GM21367 (cell line): Measurements from ENCODE around the gene PCNX2.

Experiments used
- ATAC-seq: cut with Tn5 transposase; IDR thresholded peaks from one replicate; pipeline ENCODE4 v1.9.1; 2021; ENCODE audit not compliant: unreplicated experiment

Gene PCNX2

DNA sequence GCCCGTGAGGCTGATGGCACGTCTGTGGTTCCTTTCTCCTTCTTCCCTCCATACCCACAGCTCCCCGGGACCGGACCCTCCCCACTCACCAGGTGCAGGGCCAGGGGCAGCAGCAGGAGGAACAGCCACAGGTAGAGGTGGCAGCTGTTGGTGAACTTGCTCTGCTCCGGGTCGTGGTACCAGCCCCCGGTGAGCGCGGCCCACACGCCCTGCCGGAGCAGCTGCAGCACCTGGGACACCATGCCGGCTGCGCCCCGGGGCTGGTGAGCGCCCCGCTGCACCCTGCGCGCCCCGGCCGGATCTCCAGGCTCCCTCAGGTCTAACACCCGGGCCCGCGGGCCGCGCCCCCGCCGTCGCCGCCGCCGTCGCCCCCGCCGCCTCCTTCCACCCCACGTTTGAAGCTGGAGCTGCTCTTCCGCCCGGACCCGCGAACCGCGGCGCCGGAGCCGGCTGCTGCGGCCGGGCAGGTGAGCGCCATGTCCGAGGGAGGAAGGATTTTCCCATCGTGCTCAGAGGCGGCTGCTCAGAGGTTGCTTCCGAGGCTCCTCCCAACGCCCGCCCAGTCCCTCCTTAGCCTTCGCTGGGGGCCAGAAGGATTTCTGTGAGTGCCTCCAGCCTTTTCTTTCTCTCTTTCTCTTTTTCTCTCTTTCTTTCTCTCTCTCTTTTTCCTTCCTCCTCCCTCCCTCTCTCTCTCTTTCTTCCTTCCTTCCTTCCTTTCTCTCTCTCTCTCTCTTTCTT is at the start of gene PCNX2:
Gene PCNX2, minus strand, starts transcription at position 489 of the 738 bp plus-strand sequence. Its CDS starts 247 bp downstream, at position 242.
- peak; percentile 95 for ATAC-seq

DNA sequence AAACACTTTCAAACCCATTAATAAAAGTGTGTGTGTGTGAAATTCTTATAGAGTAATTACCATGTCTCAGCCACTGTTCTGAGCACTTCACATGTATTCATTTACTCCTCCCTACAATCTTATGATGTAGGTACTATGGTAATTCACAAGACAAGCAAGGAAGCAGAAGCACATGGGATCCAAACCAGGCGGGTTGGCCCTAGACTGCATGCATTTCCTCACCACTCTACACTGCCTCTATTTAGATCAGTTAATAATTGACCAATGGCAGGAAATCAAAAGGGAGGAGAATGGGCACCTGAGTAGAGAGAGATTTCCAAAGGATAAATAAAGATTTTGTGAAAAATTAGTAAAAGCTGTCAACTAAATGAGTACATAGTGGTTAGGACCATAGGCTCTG is 47.7 kb upstream of the PCNX2 start:
- ATAC-seq: no peak

- ATAC-seq: no peak
Observed at GRCh38 chr1:233342086-233342485, 46.6 kb upstream of the PCNX2 start.

- ATAC-seq: no peak
Observed at GRCh38 chr1:233340966-233341516, 45.5 kb upstream of the PCNX2 start.

- ATAC-seq: no peak
Observed at GRCh38 chr1:233340031-233340555, 44.6 kb upstream of the PCNX2 start.

DNA sequence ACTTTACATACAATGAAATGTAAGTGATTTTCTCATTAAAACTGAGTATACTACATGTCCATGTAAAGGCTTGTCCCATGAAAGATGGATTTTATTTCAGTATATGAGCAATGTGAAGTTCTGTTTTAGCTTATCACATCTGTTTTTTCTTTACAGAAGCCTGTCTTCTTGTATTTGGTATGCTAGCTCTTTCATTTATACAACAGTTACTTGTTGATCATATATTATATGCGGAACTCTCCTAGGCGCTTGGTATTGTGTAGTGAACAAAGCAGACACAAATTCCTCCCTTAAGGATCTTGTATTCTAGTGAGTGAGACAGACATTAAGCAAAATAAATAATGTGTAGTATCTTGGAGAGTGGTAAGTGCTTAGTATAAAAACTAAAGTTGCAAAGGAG is 42.6 kb upstream of the PCNX2 start:
- no peak for ATAC-seq

DNA sequence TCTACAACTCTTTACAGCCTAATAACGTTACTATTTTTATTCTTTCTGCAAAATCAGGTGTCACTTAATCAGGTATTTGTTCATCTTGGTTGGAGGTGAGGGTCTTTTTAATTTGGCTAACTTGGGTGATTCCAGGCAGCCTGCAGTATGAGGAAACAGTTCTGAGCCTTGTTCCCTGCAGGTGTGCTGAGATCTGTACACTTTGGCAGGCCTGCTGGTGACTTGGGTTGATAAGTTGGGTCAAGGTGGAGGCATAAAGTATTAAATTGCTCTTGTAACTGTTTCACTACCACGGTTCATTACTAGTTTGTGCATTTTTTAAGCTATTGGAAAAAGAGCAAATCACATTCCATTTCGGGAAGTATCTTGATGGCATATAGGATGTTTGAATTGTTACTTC is 42.0 kb upstream of the PCNX2 start:
- no peak for ATAC-seq

DNA sequence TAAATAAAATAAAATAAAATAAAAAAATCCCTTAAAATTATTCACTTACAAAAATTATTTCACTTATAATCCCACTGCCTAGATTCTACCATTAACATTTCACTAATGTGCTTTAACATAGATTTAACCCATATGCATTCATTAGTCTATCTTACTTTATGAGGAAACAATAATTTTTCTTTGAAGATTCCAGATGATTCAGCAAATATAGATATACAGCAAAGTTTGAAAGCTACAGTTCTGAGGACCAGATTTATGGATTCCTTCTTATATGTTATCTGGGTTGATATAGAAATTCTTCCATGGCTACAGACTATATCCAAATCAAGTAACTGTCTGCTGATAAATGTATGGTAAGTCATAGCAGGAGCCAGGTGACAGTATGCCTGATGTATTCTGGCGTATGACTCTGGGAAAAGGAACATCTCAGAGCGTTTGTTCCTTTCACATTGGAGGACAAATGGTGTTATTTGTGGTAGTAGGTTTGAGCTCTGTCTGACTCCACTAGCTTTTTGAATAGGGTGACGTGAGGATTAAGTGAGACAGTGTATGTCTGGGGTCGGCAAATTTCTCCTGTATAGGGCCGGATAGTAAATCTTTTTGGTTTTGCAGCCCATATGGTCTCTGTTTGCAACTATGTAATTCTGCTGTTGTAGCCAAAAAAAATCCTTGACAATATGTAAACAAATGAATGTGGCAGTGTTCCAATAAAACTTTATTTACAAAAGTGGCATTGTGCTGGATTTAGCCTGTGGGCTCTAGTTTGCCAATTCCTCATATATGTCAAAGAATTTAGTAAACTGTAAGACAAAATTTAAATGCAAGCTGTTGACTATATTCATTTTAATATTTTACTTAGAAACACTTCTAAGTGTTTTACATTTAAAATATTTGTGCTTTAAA is 41.3 kb upstream of the PCNX2 start:
- ATAC-seq: no peak

DNA sequence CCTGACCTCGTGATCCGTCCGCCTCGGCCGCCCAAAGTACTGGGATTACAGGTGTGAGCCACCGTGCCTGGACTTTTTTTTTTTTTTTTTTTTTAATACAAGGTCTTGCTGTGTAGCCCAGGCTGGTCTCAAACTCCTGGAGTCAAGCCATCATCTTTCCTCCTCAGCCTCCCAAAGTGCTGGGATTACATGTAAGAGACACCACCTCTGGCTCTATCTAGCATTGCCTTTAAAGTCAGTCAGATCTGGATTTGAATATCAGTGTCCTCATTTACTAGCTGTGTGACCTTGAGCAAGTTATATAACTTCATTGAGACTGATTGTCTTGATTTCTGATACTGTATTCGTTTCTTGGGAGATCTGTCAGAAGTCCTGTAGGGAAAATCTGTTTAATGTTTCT is 38.6 kb upstream of the PCNX2 start:
- no peak for ATAC-seq

DNA sequence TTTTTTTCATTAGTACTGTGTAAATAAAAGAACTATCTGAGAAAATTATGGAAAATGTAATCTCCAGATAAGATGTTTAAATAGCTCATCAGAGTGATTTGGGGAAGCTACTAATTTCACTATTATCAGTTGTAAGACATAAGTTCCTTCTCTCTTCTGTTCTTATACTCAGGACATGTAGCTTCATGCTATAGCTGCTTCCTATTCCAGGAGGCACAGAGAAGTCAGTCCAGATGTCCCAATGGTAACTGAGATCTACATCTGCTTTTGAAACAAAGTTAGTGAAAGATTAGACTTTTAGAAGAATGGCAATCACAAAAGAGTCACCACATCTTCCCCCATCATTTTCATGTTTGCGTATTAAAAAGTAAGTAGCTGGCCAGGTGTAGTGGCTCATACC is 37.6 kb upstream of the PCNX2 start:
- no peak for ATAC-seq

DNA sequence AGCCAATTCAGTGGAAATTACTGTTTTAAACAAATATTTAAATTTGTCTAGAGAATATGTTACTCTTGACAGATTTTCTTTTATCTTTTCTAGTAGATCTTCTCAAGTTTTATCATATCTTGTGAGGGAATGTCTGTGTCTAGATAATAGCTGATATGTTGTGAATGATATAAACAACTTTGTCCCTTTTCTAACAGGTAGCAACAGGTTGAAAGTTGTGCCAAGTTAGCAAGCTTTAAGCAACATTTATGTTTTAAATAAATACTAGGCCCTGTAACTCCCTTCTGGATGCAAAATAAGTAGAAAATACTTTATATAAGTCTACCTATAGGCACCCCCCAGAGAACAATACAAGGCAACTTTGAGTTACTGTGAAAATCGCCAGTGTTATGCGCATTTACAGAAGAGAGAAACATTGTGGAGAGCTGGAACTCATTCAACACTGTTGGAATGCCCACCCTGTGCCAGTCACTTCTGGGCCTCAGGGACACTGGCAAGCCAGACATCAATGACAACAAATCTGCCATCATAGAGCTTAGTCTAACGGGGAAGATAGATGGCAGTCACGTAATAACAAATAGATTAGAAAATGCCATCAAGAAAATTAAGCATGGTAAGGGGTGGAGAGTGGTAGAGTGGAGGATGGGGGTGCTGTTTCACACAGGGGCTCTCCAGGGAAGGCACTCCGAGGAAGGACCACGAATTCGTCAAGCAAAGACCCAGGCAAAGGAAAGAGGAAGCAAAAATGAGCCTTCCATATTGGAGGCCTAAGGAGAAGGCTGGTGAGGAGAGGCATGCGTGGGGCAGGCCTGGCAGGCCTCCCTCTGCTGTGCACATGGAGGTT is 36.4 kb upstream of the PCNX2 start:
- no peak for ATAC-seq

GRCh38 chr1:233328142-233328921 is 32.8 kb upstream of the PCNX2 start:
- peak; percentile 13 for ATAC-seq

DNA sequence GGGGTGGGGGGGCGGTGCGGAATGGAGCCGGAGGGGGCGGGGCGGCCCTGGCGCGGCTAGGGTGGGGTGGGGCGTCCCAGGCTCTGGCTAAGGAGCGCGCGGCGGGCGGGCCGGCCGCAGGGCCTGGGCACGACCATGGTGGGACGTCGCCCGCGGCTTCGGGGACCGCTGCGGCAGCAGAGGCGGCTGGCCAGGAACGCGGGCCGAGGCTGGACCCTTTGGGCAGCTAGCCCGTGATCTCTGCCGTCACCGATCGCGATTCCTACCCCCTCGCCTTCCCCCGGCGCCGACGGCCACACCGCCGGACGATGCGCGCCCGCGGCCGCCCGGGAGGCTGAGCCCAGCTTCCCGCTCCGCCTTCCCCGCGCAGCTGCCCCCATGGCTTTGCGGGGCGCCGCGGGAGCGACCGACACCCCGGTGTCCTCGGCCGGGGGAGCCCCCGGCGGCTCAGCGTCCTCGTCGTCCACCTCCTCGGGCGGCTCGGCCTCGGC is 32.2 kb upstream of the PCNX2 start, which contains the start of gene MAP3K21:
Gene MAP3K21, plus strand, starts transcription at position 74 of the 491 bp plus-strand sequence. Its CDS starts 305 bp downstream, at position 379.
- ATAC-seq: peak; percentile 38

- ATAC-seq: peak; percentile 92
Observed at GRCh38 chr1:233326811-233327650, 31.5 kb upstream of the PCNX2 start.

- ATAC-seq: no peak
Observed at GRCh38 chr1:233326319-233326718, 30.8 kb upstream of the PCNX2 start.

- no peak for ATAC-seq
Observed at GRCh38 chr1:233323718-233324117, 28.2 kb upstream of the PCNX2 start.

- ATAC-seq: no peak
Observed at GRCh38 chr1:233320023-233320422, 24.5 kb upstream of the PCNX2 start.

DNA sequence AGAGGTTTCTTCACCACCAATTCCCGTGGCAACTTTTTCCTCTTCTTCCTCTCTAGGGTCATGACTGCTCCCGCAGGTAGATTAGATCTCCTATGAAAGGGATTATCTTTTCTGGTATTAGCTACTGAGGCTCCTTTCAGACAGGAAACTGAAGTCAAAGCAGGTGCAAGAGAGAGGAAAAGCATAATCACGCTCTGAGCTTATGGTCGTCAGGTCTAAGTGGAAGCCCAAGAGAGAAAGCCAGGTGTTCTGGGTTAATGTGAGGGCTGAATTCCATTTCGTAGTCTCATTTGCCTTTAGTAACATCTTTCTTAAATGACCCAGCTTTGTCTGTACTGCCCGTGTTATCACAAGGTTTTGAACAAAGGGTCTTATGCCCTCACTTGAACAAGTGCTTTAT is 23.7 kb upstream of the PCNX2 start:
- ATAC-seq: no peak

DNA sequence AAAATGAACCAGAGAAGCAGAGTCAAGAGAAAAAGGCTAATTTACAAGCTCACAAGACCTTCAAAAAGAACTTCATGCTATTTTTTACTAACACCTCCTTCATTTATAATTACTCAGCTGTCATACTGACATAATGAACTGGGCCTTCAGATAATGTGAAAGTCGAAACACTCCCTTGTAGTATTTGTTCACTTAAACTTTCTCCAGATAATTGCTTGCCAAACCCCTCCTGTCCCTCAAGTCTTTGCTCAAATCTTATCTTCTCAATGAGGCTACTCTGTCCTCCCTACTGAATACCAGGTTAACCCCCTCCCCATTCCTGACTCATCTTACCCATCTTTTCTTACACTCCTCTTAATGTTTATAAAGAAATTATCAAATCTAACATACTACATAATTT is 20.9 kb upstream of the PCNX2 start:
- no peak for ATAC-seq
